ENCODE data around the gene IDI2.
A peak's percentile ranks its signal among the peaks of the same experiment; 100 is the strongest.

The IDI2 gene

DNA sequence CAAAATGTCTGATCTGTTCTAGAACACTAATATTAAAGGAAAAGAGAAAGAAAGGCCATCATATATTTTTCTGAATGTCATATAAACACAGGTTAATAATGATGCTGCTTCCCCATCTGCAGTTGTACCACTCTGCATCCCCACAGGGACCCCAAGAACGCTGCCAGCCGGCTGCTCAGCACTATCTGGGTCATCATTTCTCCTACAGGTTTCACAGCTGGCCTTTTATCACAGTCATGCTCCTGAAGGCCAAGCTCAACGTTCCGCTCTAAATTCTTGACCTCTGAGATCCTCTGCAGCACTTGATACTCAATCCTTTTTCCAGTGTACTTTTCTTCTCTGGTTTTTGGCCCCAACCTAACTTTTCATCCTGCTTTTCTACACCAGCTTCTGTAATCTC lies 18.5 kb upstream of the IDI2 start:
- no peak for DNase-seq (ENCODE audit: low read depth in 1 of 2, low spot score in 1 of 2)
- Histone ChIP-seq H3K27me3 (ENCODE audit: insufficient read depth, poor library complexity, severe bottlenecking) (no peaks in the 10 kb centered on the region), H3K4me3 (replicated peaks; ENCODE audit: insufficient read depth, low read length) (no peak overlapping the region), H3K27ac (replicated peaks) (peak overlapping the region; percentile 76)
- TF ChIP-seq POLR2AphosphoS5 (IDR thresholded peaks at IDR 0.05; ENCODE audit: low read depth) (no peak), GABPA (IDR thresholded peaks at IDR 0.05; ENCODE audit: low read depth) (no peak), SPI1 (IDR thresholded peaks at IDR 0.05; ENCODE audit: borderline replicate concordance, low read depth) (no peak)
- TF ChIP-seq, protein P1, sequence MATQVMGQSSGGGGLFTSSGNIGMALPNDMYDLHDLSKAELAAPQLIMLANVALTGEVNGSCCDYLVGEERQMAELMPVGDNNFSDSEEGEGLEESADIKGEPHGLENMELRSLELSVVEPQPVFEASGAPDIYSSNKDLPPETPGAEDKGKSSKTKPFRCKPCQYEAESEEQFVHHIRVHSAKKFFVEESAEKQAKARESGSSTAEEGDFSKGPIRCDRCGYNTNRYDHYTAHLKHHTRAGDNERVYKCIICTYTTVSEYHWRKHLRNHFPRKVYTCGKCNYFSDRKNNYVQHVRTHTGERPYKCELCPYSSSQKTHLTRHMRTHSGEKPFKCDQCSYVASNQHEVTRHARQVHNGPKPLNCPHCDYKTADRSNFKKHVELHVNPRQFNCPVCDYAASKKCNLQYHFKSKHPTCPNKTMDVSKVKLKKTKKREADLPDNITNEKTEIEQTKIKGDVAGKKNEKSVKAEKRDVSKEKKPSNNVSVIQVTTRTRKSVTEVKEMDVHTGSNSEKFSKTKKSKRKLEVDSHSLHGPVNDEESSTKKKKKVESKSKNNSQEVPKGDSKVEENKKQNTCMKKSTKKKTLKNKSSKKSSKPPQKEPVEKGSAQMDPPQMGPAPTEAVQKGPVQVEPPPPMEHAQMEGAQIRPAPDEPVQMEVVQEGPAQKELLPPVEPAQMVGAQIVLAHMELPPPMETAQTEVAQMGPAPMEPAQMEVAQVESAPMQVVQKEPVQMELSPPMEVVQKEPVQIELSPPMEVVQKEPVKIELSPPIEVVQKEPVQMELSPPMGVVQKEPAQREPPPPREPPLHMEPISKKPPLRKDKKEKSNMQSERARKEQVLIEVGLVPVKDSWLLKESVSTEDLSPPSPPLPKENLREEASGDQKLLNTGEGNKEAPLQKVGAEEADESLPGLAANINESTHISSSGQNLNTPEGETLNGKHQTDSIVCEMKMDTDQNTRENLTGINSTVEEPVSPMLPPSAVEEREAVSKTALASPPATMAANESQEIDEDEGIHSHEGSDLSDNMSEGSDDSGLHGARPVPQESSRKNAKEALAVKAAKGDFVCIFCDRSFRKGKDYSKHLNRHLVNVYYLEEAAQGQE (IDR thresholded peaks at IDR 0.05; ENCODE audit: insufficient replicate concordance, low read depth) = no peak
- TF ChIP-seq, protein P2, sequence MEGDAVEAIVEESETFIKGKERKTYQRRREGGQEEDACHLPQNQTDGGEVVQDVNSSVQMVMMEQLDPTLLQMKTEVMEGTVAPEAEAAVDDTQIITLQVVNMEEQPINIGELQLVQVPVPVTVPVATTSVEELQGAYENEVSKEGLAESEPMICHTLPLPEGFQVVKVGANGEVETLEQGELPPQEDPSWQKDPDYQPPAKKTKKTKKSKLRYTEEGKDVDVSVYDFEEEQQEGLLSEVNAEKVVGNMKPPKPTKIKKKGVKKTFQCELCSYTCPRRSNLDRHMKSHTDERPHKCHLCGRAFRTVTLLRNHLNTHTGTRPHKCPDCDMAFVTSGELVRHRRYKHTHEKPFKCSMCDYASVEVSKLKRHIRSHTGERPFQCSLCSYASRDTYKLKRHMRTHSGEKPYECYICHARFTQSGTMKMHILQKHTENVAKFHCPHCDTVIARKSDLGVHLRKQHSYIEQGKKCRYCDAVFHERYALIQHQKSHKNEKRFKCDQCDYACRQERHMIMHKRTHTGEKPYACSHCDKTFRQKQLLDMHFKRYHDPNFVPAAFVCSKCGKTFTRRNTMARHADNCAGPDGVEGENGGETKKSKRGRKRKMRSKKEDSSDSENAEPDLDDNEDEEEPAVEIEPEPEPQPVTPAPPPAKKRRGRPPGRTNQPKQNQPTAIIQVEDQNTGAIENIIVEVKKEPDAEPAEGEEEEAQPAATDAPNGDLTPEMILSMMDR (IDR thresholded peaks at IDR 0.05; ENCODE audit: insufficient read depth, low read length) = no peak

DNA sequence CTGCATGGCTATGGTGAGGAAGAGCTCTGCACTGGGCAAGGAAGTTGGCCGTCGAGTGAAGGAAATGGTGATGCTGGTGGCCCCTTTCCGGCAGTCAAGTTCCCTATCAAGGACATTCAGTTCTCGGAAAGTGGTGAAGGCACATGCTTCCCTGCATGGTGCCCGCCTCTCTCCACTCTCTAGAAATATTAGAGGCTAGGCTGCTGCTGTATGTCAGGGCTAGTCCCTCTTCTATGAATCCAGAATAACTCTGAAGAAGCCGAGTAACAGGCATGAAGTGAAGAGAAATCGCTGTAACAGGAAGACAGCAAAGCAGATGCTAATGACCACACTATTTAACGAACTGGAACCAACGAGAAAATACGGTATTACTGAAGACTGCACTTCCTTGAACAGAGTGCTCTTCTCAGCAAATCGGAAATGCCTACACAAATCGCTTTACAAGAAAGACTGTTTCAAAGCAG lies 17.9 kb upstream of the IDI2 start:
- DNase-seq (ENCODE audit: low read depth in 1 of 2, low spot score in 1 of 2) = peak in 1 of 2 experiments; percentile 71
- Histone ChIP-seq H3K27me3 (ENCODE audit: insufficient read depth, poor library complexity, severe bottlenecking) (no peaks in the 10 kb centered on the region), H3K27ac (replicated peaks) (peak overlapping the region; percentile 76), H3K4me3 (replicated peaks; ENCODE audit: insufficient read depth, low read length) (0 out of 2 replicates have a peak overlapping the region, but pooled peaks have one; percentile 2)
- TF ChIP-seq, protein P1 (IDR thresholded peaks at IDR 0.05; ENCODE audit: insufficient replicate concordance, low read depth) = no peak
- TF ChIP-seq, protein P2 (IDR thresholded peaks at IDR 0.05; ENCODE audit: insufficient read depth, low read length) = no peak
- 0 out of 2 replicates have a peak, but pooled peaks have one; percentile 28 for TF ChIP-seq POLR2AphosphoS5 (IDR thresholded peaks at IDR 0.05; ENCODE audit: low read depth)
- TF ChIP-seq GABPA (IDR thresholded peaks at IDR 0.05; ENCODE audit: low read depth) = no peak
- TF ChIP-seq SPI1 (IDR thresholded peaks at IDR 0.05; ENCODE audit: borderline replicate concordance, low read depth) = peak; percentile 43; the same call in 1 of the 2 replicates

DNA sequence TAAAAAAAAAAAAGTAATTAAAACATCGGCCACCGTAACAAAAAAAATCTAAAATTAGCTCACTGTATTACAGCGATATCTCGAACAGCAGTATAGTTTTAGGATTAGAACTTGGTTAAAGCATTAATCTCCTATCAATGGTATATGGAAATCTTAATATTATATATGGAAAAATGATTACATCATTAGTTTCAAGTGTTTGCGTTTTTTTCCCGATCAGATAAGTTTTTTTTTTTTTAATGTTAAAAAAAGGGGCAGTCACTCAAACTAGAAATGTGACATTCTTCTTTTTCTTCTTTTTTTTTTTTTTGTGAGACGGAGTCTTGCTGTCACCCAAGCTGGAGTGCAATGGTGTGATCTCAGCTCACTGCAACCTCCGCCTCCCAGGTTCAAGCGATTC lies 15.9 kb upstream of the IDI2 start:
- TF ChIP-seq SPI1 (IDR thresholded peaks at IDR 0.05; ENCODE audit: borderline replicate concordance, low read depth) (no peak), GABPA (IDR thresholded peaks at IDR 0.05; ENCODE audit: low read depth) (no peak), POLR2AphosphoS5 (IDR thresholded peaks at IDR 0.05; ENCODE audit: low read depth) (no peak)
- TF ChIP-seq, protein P1 (IDR thresholded peaks at IDR 0.05; ENCODE audit: insufficient replicate concordance, low read depth) = no peak
- TF ChIP-seq, protein P2 (IDR thresholded peaks at IDR 0.05; ENCODE audit: insufficient read depth, low read length) = no peak

More for the DNA sequence above, 15.9 kb upstream of the IDI2 start:
- H3K27me3 ChIP-seq (ENCODE audit: insufficient read depth, poor library complexity, severe bottlenecking) = no peaks in the 10 kb centered on the region
- no peak overlapping the region for H3K27ac ChIP-seq (replicated peaks)
- DNase-seq (ENCODE audit: low read depth in 1 of 2, low spot score in 1 of 2) = no peak
- H3K4me3 ChIP-seq (replicated peaks; ENCODE audit: insufficient read depth, low read length) = no peak overlapping the region
